WTC11 (cell line): ENCODE results near the gene URAD. TPM values are rescaled to one million over a fixed set of nuclear protein-coding genes. Genes with fewer than 3 reads are reported as not detected.

Experiments used
- ATAC-seq: fragments of 200-7000 bp; cut with Tn5 transposase; 2 replicates; pipeline ENCODE4 v1.10.0; 2021; ENCODE audit warnings: mild to moderate bottlenecking, moderate library complexity
- CTCF ChIA-PET: fragments of 300-600 bp; sonication (Branson Sonifier 250); formaldehyde crosslinking; loops from one replicate; lab custom pipeline; 2021; ENCODE audit warnings: antibody characterized with exemption; lab: Charles Lee
- POLR2A ChIA-PET: fragments of 350-600 bp; sonication (Branson Sonifier 250); formaldehyde crosslinking; loops from one replicate; lab custom pipeline; 2021; ENCODE audit warnings: antibody characterized with exemption; lab: Charles Lee
- DNase-seq: peaks from one replicate; pipeline ENCODE4 v3.0.0; 2021; ENCODE audit warnings: low spot score
- H3K27ac Mint-ChIP-seq: 2 replicates; pipeline ENCODE4 v1.8.0; 2021; ENCODE audit warnings: mixed read lengths
- H3K27me3 Mint-ChIP-seq: 2 replicates; pipeline ENCODE4 v1.8.0; 2021; ENCODE audit warnings: low read depth, mild to moderate bottlenecking, moderate library complexity, mixed read lengths
- H3K36me3 Mint-ChIP-seq: 2 replicates; pipeline ENCODE4 v1.8.0; 2021; ENCODE audit warnings: mixed read lengths
- H3K4me1 Mint-ChIP-seq: 2 replicates; pipeline ENCODE4 v1.8.0; 2022; ENCODE audit warnings: mixed read lengths
- H3K4me3 Mint-ChIP-seq: 2 replicates; pipeline ENCODE4 v1.8.0; 2021; ENCODE audit warnings: mild to moderate bottlenecking, moderate library complexity, mixed read lengths
- H3K9me3 Mint-ChIP-seq: 2 replicates; pipeline ENCODE4 v1.8.0; 2021; ENCODE audit warnings: mixed read lengths
- CDX4 ChIP-seq: fragments of 250-450 bp; sonication (Bioruptor Pico); IDR thresholded peaks from 2 replicates; pipeline ENCODE4 v1.9.0; 2021; ENCODE audit warnings: moderate library complexity, mild to moderate bottlenecking, inconsistent platforms, borderline replicate concordance
- GABPB1 ChIP-seq: sonication (generic); formaldehyde crosslinking; IDR thresholded peaks from 2 replicates; pipeline ENCODE4 v1.8.1; 2023; ENCODE audit warnings: mild to moderate bottlenecking, missing genetic modification reagents
- PRRX2 ChIP-seq: fragments of 250-450 bp; sonication (Bioruptor Pico); IDR thresholded peaks from 2 replicates; pipeline ENCODE4 v1.8.0; 2021; ENCODE audit warnings: mild to moderate bottlenecking
- RELA ChIP-seq: sonication (generic); formaldehyde crosslinking; IDR thresholded peaks from 2 replicates; pipeline ENCODE4 v1.8.1; 2022; ENCODE audit warnings: missing genetic modification reagents, mild to moderate bottlenecking, borderline replicate concordance
- SOX15 ChIP-seq: fragments of 250-450 bp; sonication (Bioruptor Pico); IDR thresholded peaks from 2 replicates; pipeline ENCODE4 v1.9.0; 2021; ENCODE audit warnings: mild to moderate bottlenecking
- TEAD1 ChIP-seq: sonication (generic); formaldehyde crosslinking; IDR thresholded peaks from 2 replicates; pipeline ENCODE4 v1.8.0; 2022; ENCODE audit warnings: mild to moderate bottlenecking, missing genetic modification reagents
- USF1 ChIP-seq: sonication (generic); formaldehyde crosslinking; IDR thresholded peaks from 2 replicates; pipeline ENCODE4 v1.8.0; 2022; ENCODE audit warnings: mild to moderate bottlenecking, missing genetic modification reagents
- ZBTB43 ChIP-seq: sonication (generic); formaldehyde crosslinking; IDR thresholded peaks from 2 replicates; pipeline ENCODE4 v1.8.1; 2023; ENCODE audit warnings: mild to moderate bottlenecking, missing genetic modification reagents
- ZNF138 ChIP-seq: sonication (generic); formaldehyde crosslinking; conservative IDR thresholded peaks from 2 replicates; pipeline ENCODE4 v1.8.1; 2022; ENCODE audit warnings: mild to moderate bottlenecking, moderate library complexity, missing genetic modification reagents
- total RNA-seq: library from RNA; stranded (reverse); gene quantifications from 3 replicates; pipeline ENCODE4 v1.2.3, GENCODE V29; 2021
- TF ChIP-seq, protein P1 (sequence below): sonication (generic); formaldehyde crosslinking; IDR thresholded peaks from 2 replicates; pipeline ENCODE4 v1.8.1; 2022; ENCODE audit warnings: low read depth, missing genetic modification reagents, borderline replicate concordance
- TF ChIP-seq, protein P2 (sequence below): sonication (generic); formaldehyde crosslinking; IDR thresholded peaks from 2 replicates; pipeline ENCODE4 v1.8.1; 2022; ENCODE audit warnings: mild to moderate bottlenecking, moderate library complexity, missing genetic modification reagents

The URAD gene
- total RNA-seq, 1 experiment from 2014 or later, result not detected

- DNase-seq (no peak), ATAC-seq (no peak)
- Mint-ChIP-seq H3K4me1 (peaks cover 59% of the 10 kb centered on the region), H3K4me3 (no peak overlapping the region), H3K9me3 (no peaks in the 10 kb centered on the region), H3K27me3 (peaks cover 100% of the 10 kb centered on the region), H3K36me3 (peaks cover 2% of the 10 kb centered on the region; the same call in 1 of the 2 replicates), H3K27ac (no peak overlapping the region)
- ChIA-PET CTCF (interaction anchor here (2.1 kb wide), 2 partner anchors 148 to 177 kb away, joined by 5 read pairs; no protein-coding TSS in a partner anchor), POLR2A (no interaction called here)
- TF ChIP-seq TEAD1 (no peak), ZBTB43 (CRISPR knock-in tag) (no peak), SOX15 (no peak), PRRX2 (CRISPR knock-in tag) (no peak)
Measured at GRCh38 chr13:27973961-27974662, 14.4 kb downstream of the URAD start.

- H3K4me3 Mint-ChIP-seq, result no peak overlapping the region
- ATAC-seq, result no peak
- peaks cover 2% of the 10 kb centered on the region; the same call in 1 of the 2 replicates for H3K36me3 Mint-ChIP-seq
- H3K9me3 Mint-ChIP-seq, result no peaks in the 10 kb centered on the region
- H3K4me1 Mint-ChIP-seq, result peaks cover 53% of the 10 kb centered on the region
- POLR2A ChIA-PET, result no interaction called here
- peaks cover 100% of the 10 kb centered on the region for H3K27me3 Mint-ChIP-seq
- no peak for DNase-seq
- TF ChIP-seq USF1 (CRISPR knock-in tag), result no peak
- CTCF ChIA-PET, result interaction anchor here (2.1 to 3.1 kb wide), 2 partner anchors 19 to 147 kb away, joined by 5 to 20 read pairs; no protein-coding TSS in a partner anchor
- no peak overlapping the region for H3K27ac Mint-ChIP-seq
Measured at GRCh38 chr13:27973291-27973690, 15.2 kb downstream of the URAD start.

DNA sequence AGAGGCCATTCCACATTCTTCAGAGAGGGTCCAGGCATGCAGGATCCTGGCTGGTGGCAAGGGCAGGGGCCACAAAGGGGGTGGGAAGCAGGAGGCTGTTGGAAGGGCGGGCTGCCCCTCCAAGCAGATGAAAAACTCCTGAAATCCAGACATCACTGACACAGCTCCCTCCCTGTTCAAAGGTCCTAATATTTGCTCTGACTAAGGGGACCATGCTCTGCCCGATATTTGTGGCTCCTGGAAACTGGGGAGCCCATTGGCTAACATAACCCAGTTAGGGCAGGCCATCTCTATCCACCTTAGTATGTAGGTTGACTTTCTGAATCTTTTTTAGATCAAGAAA is 16.0 kb downstream of the URAD start:
- ATAC-seq (no peak), DNase-seq (no peak)
- H3K4me3 Mint-ChIP-seq, result no peak overlapping the region
- no peak overlapping the region for H3K27ac Mint-ChIP-seq
- H3K36me3 Mint-ChIP-seq, result peaks cover 2% of the 10 kb centered on the region; the same call in 1 of the 2 replicates
- POLR2A ChIA-PET, result interaction anchor here (0.5 kb wide), 1 partner anchor 352 kb away, joined by 3 read pairs; the partner anchor contains the start of gene LNX2
- TF ChIP-seq, protein P1, sequence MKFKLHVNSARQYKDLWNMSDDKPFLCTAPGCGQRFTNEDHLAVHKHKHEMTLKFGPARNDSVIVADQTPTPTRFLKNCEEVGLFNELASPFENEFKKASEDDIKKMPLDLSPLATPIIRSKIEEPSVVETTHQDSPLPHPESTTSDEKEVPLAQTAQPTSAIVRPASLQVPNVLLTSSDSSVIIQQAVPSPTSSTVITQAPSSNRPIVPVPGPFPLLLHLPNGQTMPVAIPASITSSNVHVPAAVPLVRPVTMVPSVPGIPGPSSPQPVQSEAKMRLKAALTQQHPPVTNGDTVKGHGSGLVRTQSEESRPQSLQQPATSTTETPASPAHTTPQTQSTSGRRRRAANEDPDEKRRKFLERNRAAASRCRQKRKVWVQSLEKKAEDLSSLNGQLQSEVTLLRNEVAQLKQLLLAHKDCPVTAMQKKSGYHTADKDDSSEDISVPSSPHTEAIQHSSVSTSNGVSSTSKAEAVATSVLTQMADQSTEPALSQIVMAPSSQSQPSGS (CRISPR knock-in tag), result no peak
- no peak for TF ChIP-seq GABPB1 (CRISPR knock-in tag)
- no peak for TF ChIP-seq TEAD1
- no peak for TF ChIP-seq RELA (CRISPR knock-in tag)
- TF ChIP-seq CDX4 (CRISPR knock-in tag), result no peak
- TF ChIP-seq, protein P2, sequence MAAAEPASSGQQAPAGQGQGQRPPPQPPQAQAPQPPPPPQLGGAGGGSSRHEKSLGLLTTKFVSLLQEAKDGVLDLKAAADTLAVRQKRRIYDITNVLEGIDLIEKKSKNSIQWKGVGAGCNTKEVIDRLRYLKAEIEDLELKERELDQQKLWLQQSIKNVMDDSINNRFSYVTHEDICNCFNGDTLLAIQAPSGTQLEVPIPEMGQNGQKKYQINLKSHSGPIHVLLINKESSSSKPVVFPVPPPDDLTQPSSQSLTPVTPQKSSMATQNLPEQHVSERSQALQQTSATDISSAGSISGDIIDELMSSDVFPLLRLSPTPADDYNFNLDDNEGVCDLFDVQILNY, result no peak
- TF ChIP-seq ZNF138 (CRISPR knock-in tag), result no peak
- TF ChIP-seq, all 79 proteins: peak for 0
- H3K9me3 Mint-ChIP-seq, result no peaks in the 10 kb centered on the region
- peaks cover 56% of the 10 kb centered on the region for H3K4me1 Mint-ChIP-seq
- CTCF ChIA-PET, result interaction anchor here (1.4 to 3.1 kb wide), 3 partner anchors 18 to 146 kb away, joined by 3 to 20 read pairs (median 5); no protein-coding TSS in a partner anchor
- H3K27me3 Mint-ChIP-seq, result peaks cover 100% of the 10 kb centered on the region
